HCT116 (cell line): Measurements from ENCODE around the gene AADACL4. TPM values are rescaled to one million over a fixed set of nuclear protein-coding genes. Genes with fewer than 3 reads are reported as not detected.

Experiments
- ATAC-seq: fragments of 200-7000 bp; cut with Tn5 transposase; 2 replicates; pipeline ENCODE4 v1.9.1; 2020; ENCODE audit warnings: mild to moderate bottlenecking, moderate library complexity
- BruUV-seq: library from RNA; stranded (reverse); fragments of 400-500 nt; replicated peaks from 2 replicates; lab custom pipeline; 2021; lab: Mats Ljungman, UMichigan
- CTCF ChIA-PET: fragments of 300-600 bp; sonication (Branson Sonifier 250); formaldehyde crosslinking; loops from one replicate; lab custom pipeline; 2021; ENCODE audit warnings: antibody characterized with exemption; lab: Charles Lee
- POLR2A ChIA-PET: fragments of 300-600, 350-600 bp; sonication (Branson Sonifier 250); formaldehyde crosslinking; loops from one replicate; lab custom pipeline; 2021; ENCODE audit warnings: antibody characterized with exemption; lab: Charles Lee
- RAD21 ChIA-PET, 2 experiments: fragments of 300-600 bp; sonication (Branson Sonifier 250); formaldehyde crosslinking; loops; one replicate each; lab custom pipeline; 2023; ENCODE audit warnings: low total read pairs in 2 of 2; ENCODE audit not compliant: uncharacterized antibody in 2 of 2, unreplicated experiment in 2 of 2, low non-redundant PET in 1 of 2; lab: Charles Lee
- DNase-seq: peaks from one replicate; pipeline ENCODE4 v3.0.0-alpha.2; 2010; ENCODE audit warnings: low read depth, low spot score
- H2AFZ ChIP-seq: fragments of 200-600 bp; shearing (Covaris generic), sonication (generic); 2 replicates; pipeline ENCODE4 v1.6.1; 2017; ENCODE audit warnings: low read depth, mixed run types, mixed read lengths, antibody characterized with exemption, low read length; ENCODE audit not compliant: poor library complexity, severe bottlenecking
- H3K27ac ChIP-seq: 2 replicates; pipeline ENCODE4 v1.5.1; 2012; ENCODE audit warnings: low read depth, low read length
- H3K27me3 ChIP-seq: fragments of 200-600 bp; sonication (generic); 2 replicates; pipeline ENCODE4 v1.6.1; 2016; ENCODE audit warnings: mixed run types, low read length, mixed read lengths; ENCODE audit not compliant: insufficient read depth
- H3K36me3 ChIP-seq, 2 experiments: fragments of 200-500 bp in 1 of 2; fragments of 200-600 bp in 1 of 2; sonication (Bioruptor generic) in 1 of 2; sonication (generic) in 1 of 2; 2 replicates each; pipeline versions ENCODE4 v1.5.1 to v1.6.1; 2014 to 2016; ENCODE audit warnings: low read length in 2 of 2, inconsistent platforms in 1 of 2, mixed read lengths in 1 of 2, mixed run types in 1 of 2; ENCODE audit not compliant: insufficient read depth in 2 of 2, control insufficient read depth in 1 of 2
- H3K4me1 ChIP-seq, 2 experiments: fragments of 200-600 bp in 1 of 2; sonication (generic) in 1 of 2; 2 replicates each; pipeline versions ENCODE4 v1.5.1 to v1.6.1; 2012 to 2017; ENCODE audit warnings: low read length in 2 of 2, inconsistent platforms in 1 of 2, mild to moderate bottlenecking in 1 of 2, mixed read lengths in 1 of 2, mixed run types in 1 of 2, moderate library complexity in 1 of 2; ENCODE audit not compliant: insufficient read depth in 2 of 2, control insufficient read depth in 1 of 2
- H3K4me2 ChIP-seq: fragments of 200-600 bp; sonication (generic); 2 replicates; pipeline ENCODE4 v1.6.1; 2017; ENCODE audit warnings: mixed run types, low read length, mixed read lengths
- H3K4me3 ChIP-seq, 2 experiments: fragments of 200-600 bp in 1 of 2; sonication (generic) in 1 of 2; replicated peaks in 1 of 2; 2 replicates each; pipeline ENCODE4 v1.5.1; 2011 to 2016; ENCODE audit warnings: low read length in 2 of 2, control low read depth in 1 of 2, low read depth in 1 of 2, mild to moderate bottlenecking in 1 of 2, mixed read lengths in 1 of 2, mixed run types in 1 of 2
- H3K79me2 ChIP-seq: fragments of 200-600 bp; sonication (generic); 2 replicates; pipeline ENCODE4 v1.6.1; 2017; ENCODE audit warnings: mild to moderate bottlenecking, mixed run types, low read length, moderate library complexity, mixed read lengths; ENCODE audit not compliant: insufficient read depth
- H3K9ac ChIP-seq: fragments of 200-600 bp; sonication (generic); 2 replicates; pipeline ENCODE4 v1.6.1; 2016; ENCODE audit warnings: low read length, mixed read lengths
- H3K9me2 ChIP-seq: fragments of 200-600 bp; sonication (generic), shearing (Covaris generic); 2 replicates; pipeline ENCODE4 v1.6.1; 2017; ENCODE audit warnings: mixed run types, mild to moderate bottlenecking, moderate library complexity; ENCODE audit not compliant: insufficient read depth
- H3K9me3 ChIP-seq, 2 experiments: fragments of 200-500 bp in 1 of 2; fragments of 200-600 bp in 1 of 2; sonication (Bioruptor generic) in 1 of 2; sonication (generic) in 1 of 2; 2 replicates each; pipeline ENCODE4 v1.6.1; 2014 to 2017; ENCODE audit warnings: low read length in 2 of 2, mixed read lengths in 2 of 2, inconsistent platforms in 1 of 2, low read depth in 1 of 2, mild to moderate bottlenecking in 1 of 2, mixed run types in 1 of 2, moderate library complexity in 1 of 2; ENCODE audit not compliant: control insufficient read depth in 1 of 2, insufficient read depth in 1 of 2
- H4K20me1 ChIP-seq: fragments of 200-600 bp; sonication (generic), shearing (Covaris generic); 2 replicates; pipeline ENCODE4 v1.6.1; 2017; ENCODE audit warnings: mixed run types, mild to moderate bottlenecking, moderate library complexity; ENCODE audit not compliant: insufficient read depth
- ATF3 ChIP-seq: IDR thresholded peaks from 2 replicates; pipeline ENCODE4 v1.6.1; 2012
- CBX3 ChIP-seq: IDR thresholded peaks from 2 replicates; pipeline ENCODE4 v1.6.1; 2012; ENCODE audit warnings: low read depth
- CEBPB ChIP-seq: IDR thresholded peaks from 2 replicates; pipeline ENCODE4 v1.6.1; 2012; ENCODE audit warnings: low read depth
- EGR1 ChIP-seq: IDR thresholded peaks from 2 replicates; pipeline ENCODE4 v1.6.1; 2012; ENCODE audit warnings: low read depth
- ELF1 ChIP-seq: IDR thresholded peaks from 2 replicates; pipeline ENCODE4 v1.6.1; 2012; ENCODE audit warnings: low read depth, borderline replicate concordance
- FOSL1 ChIP-seq: IDR thresholded peaks from 2 replicates; pipeline ENCODE4 v1.6.1; 2012; ENCODE audit warnings: low read depth
- JUND ChIP-seq: IDR thresholded peaks from 2 replicates; pipeline ENCODE4 v1.6.1; 2012
- MAX ChIP-seq: IDR thresholded peaks from 2 replicates; pipeline ENCODE4 v1.6.1; 2012
- POLR2AphosphoS5 ChIP-seq: IDR thresholded peaks from 2 replicates; pipeline ENCODE4 v1.6.1; 2011; ENCODE audit warnings: mild to moderate bottlenecking, low read depth, low read length, moderate library complexity
- RAD21 ChIP-seq: IDR thresholded peaks from 2 replicates; pipeline ENCODE4 v1.6.1; 2012; ENCODE audit warnings: low read depth, mild to moderate bottlenecking
- REST ChIP-seq: IDR thresholded peaks from 2 replicates; pipeline ENCODE4 v1.6.1; 2012; ENCODE audit warnings: low read depth
- SIN3A ChIP-seq: IDR thresholded peaks from 2 replicates; pipeline ENCODE4 v1.6.1; 2012; ENCODE audit warnings: low read depth
- SP1 ChIP-seq: IDR thresholded peaks from 2 replicates; pipeline ENCODE4 v1.6.1; 2012; ENCODE audit warnings: low read depth
- TCF7L2 ChIP-seq: IDR thresholded peaks from 2 replicates; pipeline ENCODE4 v1.7.0; 2011; ENCODE audit warnings: borderline replicate concordance, inconsistent platforms; ENCODE audit not compliant: insufficient read depth, insufficient read length; ENCODE audit errors: extremely low read depth
- YY1 ChIP-seq: IDR thresholded peaks from 2 replicates; pipeline ENCODE4 v1.6.1; 2011; ENCODE audit warnings: low read length, low read depth, moderate library complexity, mild to moderate bottlenecking; ENCODE audit not compliant: insufficient replicate concordance; ENCODE audit errors: extremely low read depth
- ZFX ChIP-seq: fragments of 450-650 bp; IDR thresholded peaks from 2 replicates; pipeline ENCODE4 v1.6.1; 2017
- ZNF274 ChIP-seq: fragments of 200-500 bp; sonication (Bioruptor generic); IDR thresholded peaks from 2 replicates; pipeline ENCODE4 v1.6.1; 2014; ENCODE audit warnings: mild to moderate bottlenecking, low read depth, low read length, inconsistent platforms
- intact Hi-C: fragments of 100-400 bp; cut with micrococcal nuclease; formaldehyde crosslinking; loops from 2 replicates; pipeline ENCODE4 v1.10.0; 2022
- total RNA-seq: library from RNA; stranded (reverse); gene quantifications from one replicate; pipeline ENCODE4 v1.2.1, GENCODE V29; 2021; ENCODE audit not compliant: unreplicated experiment

The AADACL4 gene
- total RNA-seq, 1 experiment from 2014 or later, result not detected

GRCh38 chr1:12636098-12636950 is 7.6 kb upstream of the AADACL4 start:
- intact Hi-C loops, result no loop called here
- Histone ChIP-seq H3K4me3 (no peak overlapping the region), H3K9me2 (no peaks in the 10 kb centered on the region), H3K9me3 (peaks cover 14 to 22% of the 10 kb centered on the region in 2 experiments; a peak in 3 of 4 replicates), H3K79me2 (no peaks in the 10 kb centered on the region), H3K9ac (no peak overlapping the region), H3K27me3 (no peaks in the 10 kb centered on the region), H3K36me3 (no peaks in the 10 kb centered on the region), H2AFZ (no peak overlapping the region), H3K4me1 (no peaks in the 10 kb centered on the region), H3K4me2 (no peak overlapping the region), H4K20me1 (no peaks in the 10 kb centered on the region), H3K27ac (no peak overlapping the region)
- ChIA-PET RAD21 (no interaction called here), CTCF (interaction anchor here (1.5 kb wide), 1 partner anchor 13 kb away, joined by 3 read pairs; no protein-coding TSS in a partner anchor), POLR2A (no interaction called here)
- TF ChIP-seq TCF7L2 (no peak), FOSL1 (no peak), JUND (no peak), ZNF274 (no peak), ZFX (no peak), CEBPB (no peak), ELF1 (no peak), CBX3 (no peak), YY1 (no peak), RAD21 (no peak), POLR2AphosphoS5 (no peak), REST (no peak), MAX (no peak), EGR1 (no peak), ATF3 (no peak), SP1 (no peak), SIN3A (no peak)
- ATAC-seq (no peak), DNase-seq (no peak)
- BruUV-seq, result no TSS peak
